Progenitor cell of endocrine pancreas (in vitro differentiated cells): Measurements from ENCODE around the gene SSTR5. TPM values are rescaled to one million over a fixed set of nuclear protein-coding genes. Genes with fewer than 3 reads are reported as not detected.

Source experiments
- DNase-seq: peaks from one replicate; pipeline ENCODE4 v3.0.0; 2021; ENCODE audit warnings: low spot score; ENCODE audit not compliant: unreplicated experiment
- H3K27ac Mint-ChIP-seq: 2 replicates; pipeline ENCODE4 v1.8.0; 2021; ENCODE audit warnings: mild to moderate bottlenecking, moderate library complexity, mixed read lengths
- H3K27me3 Mint-ChIP-seq: 2 replicates; pipeline ENCODE4 v1.8.0; 2021; ENCODE audit warnings: mixed read lengths
- H3K36me3 Mint-ChIP-seq: 2 replicates; pipeline ENCODE4 v1.8.0; 2022; ENCODE audit warnings: mixed read lengths; ENCODE audit not compliant: insufficient read depth
- H3K4me1 Mint-ChIP-seq: 2 replicates; pipeline ENCODE4 v1.8.0; 2021; ENCODE audit warnings: low read depth, mixed read lengths
- H3K4me3 Mint-ChIP-seq: 2 replicates; pipeline ENCODE4 v1.8.0; 2021; ENCODE audit warnings: low read depth, mild to moderate bottlenecking, moderate library complexity, mixed read lengths
- H3K9me3 Mint-ChIP-seq: 2 replicates; pipeline ENCODE4 v1.8.0; 2021; ENCODE audit warnings: low read depth, mixed read lengths
- CTCF ChIP-seq: fragments of 200-600 bp; sonication (generic); IDR thresholded peaks from one replicate; pipeline ENCODE4 v1.5.0; 2021; ENCODE audit warnings: antibody characterized with exemption, mild to moderate bottlenecking; ENCODE audit not compliant: unreplicated experiment
- total RNA-seq: library from RNA; stranded (reverse); gene quantifications from 2 replicates; pipeline ENCODE4 v1.2.1, GENCODE V29; 2021

Gene SSTR5
- total RNA-seq, 1 donor from 2014 or later = 1.4 TPM

- peaks cover 6% of the 10 kb centered on the region for H3K27me3 Mint-ChIP-seq
- no peaks in the 10 kb centered on the region for H3K4me1 Mint-ChIP-seq
- peaks cover 4% of the 10 kb centered on the region for H3K9me3 Mint-ChIP-seq
- no peak overlapping the region for H3K27ac Mint-ChIP-seq
- no peaks in the 10 kb centered on the region for H3K36me3 Mint-ChIP-seq
- no peak overlapping the region for H3K4me3 Mint-ChIP-seq
- no peak for DNase-seq
- TF ChIP-seq CTCF = no peak
These were observed 32.2 kb upstream of the SSTR5 start for GRCh38 chr16:1040346-1040745.

GRCh38 chr16:1042049-1042744, 30.4 kb upstream of the SSTR5 start:
- Mint-ChIP-seq H3K9me3 (peaks cover 4% of the 10 kb centered on the region), H3K4me1 (no peaks in the 10 kb centered on the region), H3K27ac (no peak overlapping the region), H3K4me3 (no peak overlapping the region), H3K27me3 (peaks cover 6% of the 10 kb centered on the region), H3K36me3 (no peaks in the 10 kb centered on the region)
- no peak for DNase-seq
- no peak for TF ChIP-seq CTCF

GRCh38 chr16:1042866-1043265, 29.7 kb upstream of the SSTR5 start:
- DNase-seq = no peak
- Mint-ChIP-seq H3K4me3 (no peak overlapping the region), H3K9me3 (peaks cover 4% of the 10 kb centered on the region), H3K27me3 (peaks cover 6% of the 10 kb centered on the region), H3K4me1 (no peaks in the 10 kb centered on the region), H3K36me3 (no peaks in the 10 kb centered on the region), H3K27ac (no peak overlapping the region)
- TF ChIP-seq CTCF = no peak

- TF ChIP-seq CTCF = no peak
- Mint-ChIP-seq H3K9me3 (peaks cover 4% of the 10 kb centered on the region), H3K36me3 (no peaks in the 10 kb centered on the region), H3K4me1 (no peaks in the 10 kb centered on the region), H3K27me3 (peaks cover 6% of the 10 kb centered on the region), H3K27ac (no peak overlapping the region), H3K4me3 (no peak overlapping the region)
- no peak for DNase-seq
These were observed 28.6 kb upstream of the SSTR5 start for GRCh38 chr16:1043881-1044451.

- Mint-ChIP-seq H3K4me1 (no peaks in the 10 kb centered on the region), H3K9me3 (peaks cover 4% of the 10 kb centered on the region), H3K4me3 (no peak overlapping the region), H3K27ac (no peak overlapping the region), H3K36me3 (no peaks in the 10 kb centered on the region), H3K27me3 (peaks cover 6% of the 10 kb centered on the region)
- DNase-seq = no peak
- no peak for TF ChIP-seq CTCF
These were observed 27.9 kb upstream of the SSTR5 start for GRCh38 chr16:1044460-1045309.
